ENCODE measurements around the gene MTG2.
A peak's percentile ranks its signal among the peaks of the same experiment; 100 is the strongest.

MTG2 gene

GRCh38 chr20:62208795-62209755, 26.2 kb downstream of the MTG2 start:
- Histone ChIP-seq H3K27me3 (ENCODE audit: insufficient read depth, low read depth, severe bottlenecking) (no peaks in the 10 kb centered on the region), H3K9me3 (ENCODE audit: severe bottlenecking) (no peaks in the 10 kb centered on the region), H3K4me3 (ENCODE audit: low read depth, low read length) (no peak overlapping the region), H3K36me3 (no peaks in the 10 kb centered on the region), H3K27ac (no peak overlapping the region)
- no peak for DNase-seq
- 0 out of 2 replicates have a peak, but pooled peaks have one; percentile 3 for TF ChIP-seq CTCF (IDR thresholded peaks at IDR 0.05; ENCODE audit: low read depth, low read length)

- TF ChIP-seq CTCF (IDR thresholded peaks at IDR 0.05; ENCODE audit: low read depth, low read length), result no peak
- H3K9me3 ChIP-seq (ENCODE audit: severe bottlenecking), result no peaks in the 10 kb centered on the region
Observed at GRCh38 chr20:62209850-62210495, 27.1 kb downstream of the MTG2 start.

GRCh38 chr20:62210496-62210855, 27.6 kb downstream of the MTG2 start:
- no peaks in the 10 kb centered on the region for H3K9me3 ChIP-seq (ENCODE audit: severe bottlenecking)
- H3K36me3 ChIP-seq, result peaks cover 8% of the 10 kb centered on the region; the same call in 1 of the 2 replicates
- H3K4me3 ChIP-seq (ENCODE audit: low read depth, low read length), result no peak overlapping the region
- H3K27ac ChIP-seq, result no peak overlapping the region
- no peaks in the 10 kb centered on the region for H3K27me3 ChIP-seq (ENCODE audit: insufficient read depth, low read depth, severe bottlenecking)
- no peak for DNase-seq
- TF ChIP-seq CTCF (IDR thresholded peaks at IDR 0.05; ENCODE audit: low read depth, low read length), result no peak

More at GRCh38 chr20:62209850-62210495, 27.1 kb downstream of the MTG2 start:
- Histone ChIP-seq H3K27ac (no peak overlapping the region), H3K4me3 (ENCODE audit: low read depth, low read length) (no peak overlapping the region), H3K36me3 (peaks cover 3% of the 10 kb centered on the region; the same call in 1 of the 2 replicates), H3K27me3 (ENCODE audit: insufficient read depth, low read depth, severe bottlenecking) (no peaks in the 10 kb centered on the region)
- no peak for DNase-seq

- Histone ChIP-seq H3K27me3 (ENCODE audit: insufficient read depth, low read depth, severe bottlenecking) (no peaks in the 10 kb centered on the region), H3K4me3 (ENCODE audit: low read depth, low read length) (no peak overlapping the region), H3K9me3 (ENCODE audit: severe bottlenecking) (no peaks in the 10 kb centered on the region), H3K36me3 (peaks cover 10% of the 10 kb centered on the region; the same call in 1 of the 2 replicates), H3K27ac (no peak overlapping the region)
- TF ChIP-seq CTCF (IDR thresholded peaks at IDR 0.05; ENCODE audit: low read depth, low read length), result no peak
- DNase-seq, result no peak
Observed at GRCh38 chr20:62211216-62211615, 28.4 kb downstream of the MTG2 start.

GRCh38 chr20:62211769-62212288, 29.0 kb downstream of the MTG2 start:
- Histone ChIP-seq H3K27ac (no peak overlapping the region), H3K4me3 (ENCODE audit: low read depth, low read length) (no peak overlapping the region), H3K36me3 (peaks cover 10% of the 10 kb centered on the region; the same call in 1 of the 2 replicates), H3K27me3 (ENCODE audit: insufficient read depth, low read depth, severe bottlenecking) (no peaks in the 10 kb centered on the region), H3K9me3 (ENCODE audit: severe bottlenecking) (no peaks in the 10 kb centered on the region)
- DNase-seq, result no peak
- TF ChIP-seq CTCF (IDR thresholded peaks at IDR 0.05; ENCODE audit: low read depth, low read length), result no peak

Data from WERI-Rb-1 (cell line).